Dedifferentiated amniotic fluid mesenchymal stem cell (primary cell): ENCODE data around the gene PLAAT4.
A peak's percentile ranks its signal among the peaks of the same experiment; 100 is the strongest.
"Not testable (repeated sequence)": the region's sequence is repeated elsewhere in the genome, so short reads cannot be mapped to it uniquely, and the experiment has no call there.

Experiments used
- DNase-seq: peaks from one replicate; pipeline ENCODE4 v3.0.0-alpha.2; 2016; ENCODE audit errors: extremely low spot score

The PLAAT4 gene

DNA sequence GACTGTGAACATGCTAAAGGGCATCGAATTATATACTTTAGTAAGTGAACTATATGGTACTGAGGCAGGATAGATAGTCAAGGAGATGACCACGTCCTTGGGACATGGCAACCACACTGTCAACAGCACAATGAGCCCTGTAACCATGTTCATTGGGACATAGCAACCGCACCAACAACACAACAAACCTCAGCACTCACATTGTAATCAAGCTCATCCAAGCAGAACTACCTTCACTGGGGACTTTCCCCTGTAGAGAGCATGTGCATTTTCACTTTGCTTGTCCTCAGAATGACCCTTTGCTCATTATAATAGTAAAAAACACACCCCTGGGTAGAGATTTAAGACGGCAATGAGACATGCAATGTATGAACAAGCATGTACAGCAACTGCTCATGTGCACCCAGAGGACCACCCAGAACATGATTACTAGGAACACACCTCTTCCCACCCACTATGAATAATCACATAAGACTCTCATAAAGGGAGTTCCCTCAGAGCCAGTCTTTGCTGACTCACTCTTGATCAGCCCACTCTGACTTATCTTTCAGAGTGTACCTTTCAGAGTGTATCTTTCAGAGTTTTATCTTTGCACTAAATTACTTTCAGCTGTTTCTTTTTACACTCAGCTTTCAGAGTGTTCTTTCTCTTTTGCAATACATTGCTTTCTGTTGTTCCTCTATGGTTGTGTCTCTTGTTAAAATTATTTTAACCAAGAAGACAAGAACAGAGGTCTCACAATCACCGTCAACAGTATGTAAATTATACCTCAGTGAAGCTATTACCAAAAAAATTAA, 30.6 kb downstream of the PLAAT4 start:
- peak; percentile 70 for DNase-seq

DNA sequence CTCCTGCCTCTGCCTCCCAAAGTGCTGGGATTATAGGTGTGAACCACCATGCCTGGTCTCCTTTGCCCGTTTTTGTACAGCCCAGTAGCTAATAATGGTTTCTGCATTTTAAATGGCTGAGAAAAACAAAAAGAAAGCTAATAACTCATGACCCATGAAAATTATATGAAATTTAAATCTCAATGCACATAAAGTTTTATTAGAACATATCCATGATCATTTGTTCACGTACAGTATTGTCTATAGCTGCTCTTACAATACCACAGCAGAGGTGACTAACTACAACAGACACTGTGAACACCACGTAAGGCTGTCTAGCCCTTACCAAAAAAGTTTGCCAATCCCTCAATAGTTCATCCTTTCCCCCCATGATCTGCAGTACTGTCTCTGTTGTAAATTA, 33.0 kb downstream of the PLAAT4 start:
- no peak for DNase-seq

DNA sequence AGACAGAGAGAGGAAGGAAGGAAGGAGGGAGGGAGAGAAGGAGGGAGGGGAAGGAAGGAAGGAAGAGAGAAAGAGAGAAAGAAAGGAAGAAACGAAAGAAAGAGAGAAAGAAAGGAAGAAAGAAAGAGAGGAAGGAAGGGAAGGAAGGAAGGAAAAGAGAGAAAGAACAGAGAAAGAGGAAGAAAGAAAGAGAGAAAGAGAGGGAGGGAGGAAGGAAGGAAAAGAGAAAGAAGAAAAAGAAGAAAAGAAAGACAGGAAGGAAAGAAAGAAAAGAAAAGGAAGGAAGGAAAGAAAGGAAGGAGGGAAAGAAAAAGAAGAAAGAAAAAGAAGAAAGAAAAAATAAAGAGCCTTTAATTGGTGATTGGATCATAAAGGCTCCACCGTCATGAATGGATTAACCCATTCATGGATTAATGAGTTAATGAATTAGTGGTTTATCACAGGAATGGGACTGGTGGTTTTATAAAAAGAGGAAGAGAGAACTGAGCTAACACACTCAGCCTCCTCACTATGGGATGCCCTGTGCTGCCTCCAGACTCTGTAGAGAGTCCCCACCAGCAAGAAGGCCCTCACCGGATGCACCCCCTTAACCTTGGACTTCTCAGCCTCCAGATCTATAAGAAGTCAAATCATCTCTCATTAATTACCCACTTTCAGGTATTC, 35.5 kb downstream of the PLAAT4 start:
- no peak for DNase-seq

DNA sequence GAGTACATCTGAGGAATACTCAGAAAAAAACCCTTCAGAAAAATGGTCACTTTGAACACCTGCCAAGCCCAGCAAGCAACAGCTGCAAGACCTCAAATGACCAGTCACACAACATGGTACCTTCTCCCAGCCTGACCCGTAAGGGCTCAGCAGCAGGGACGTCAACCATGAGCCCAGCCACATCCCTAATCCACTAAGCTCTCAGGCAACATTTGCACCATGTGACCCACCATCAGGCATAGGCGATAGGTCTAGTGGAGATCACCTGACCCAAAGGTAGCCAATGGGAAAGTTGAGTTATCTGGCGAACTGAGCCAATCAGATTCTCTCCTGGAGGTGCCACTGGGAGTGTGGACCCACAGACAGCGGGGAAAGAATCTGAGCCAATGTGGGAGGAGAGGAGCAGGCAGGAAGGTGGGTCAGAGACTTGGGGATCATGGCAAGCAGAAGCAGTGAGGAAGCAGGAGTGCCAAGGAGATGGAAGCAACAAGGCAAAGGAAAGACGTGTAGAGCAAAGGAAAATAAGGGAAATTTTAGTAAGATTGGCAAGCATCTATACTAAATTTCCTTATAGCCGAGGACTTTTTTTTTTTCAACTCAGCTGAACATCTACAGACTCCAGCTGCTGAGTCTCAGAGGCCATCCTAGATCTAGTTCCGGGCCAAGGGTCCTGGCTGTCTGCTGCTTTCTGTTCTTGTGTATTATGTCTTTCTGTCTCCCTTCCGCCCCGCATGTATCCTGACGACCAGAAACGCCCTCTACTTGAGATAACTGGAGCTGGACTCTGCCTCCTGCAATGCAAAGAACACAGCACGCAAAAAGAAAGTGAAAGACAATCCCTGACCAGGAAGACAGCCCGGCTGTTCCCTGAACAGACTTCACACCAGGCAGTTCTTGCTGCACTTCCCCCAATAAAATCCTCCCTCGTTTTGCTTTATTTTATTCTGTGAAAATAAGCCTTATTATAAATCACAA, 37.6 kb downstream of the PLAAT4 start:
- no peak for DNase-seq

DNA sequence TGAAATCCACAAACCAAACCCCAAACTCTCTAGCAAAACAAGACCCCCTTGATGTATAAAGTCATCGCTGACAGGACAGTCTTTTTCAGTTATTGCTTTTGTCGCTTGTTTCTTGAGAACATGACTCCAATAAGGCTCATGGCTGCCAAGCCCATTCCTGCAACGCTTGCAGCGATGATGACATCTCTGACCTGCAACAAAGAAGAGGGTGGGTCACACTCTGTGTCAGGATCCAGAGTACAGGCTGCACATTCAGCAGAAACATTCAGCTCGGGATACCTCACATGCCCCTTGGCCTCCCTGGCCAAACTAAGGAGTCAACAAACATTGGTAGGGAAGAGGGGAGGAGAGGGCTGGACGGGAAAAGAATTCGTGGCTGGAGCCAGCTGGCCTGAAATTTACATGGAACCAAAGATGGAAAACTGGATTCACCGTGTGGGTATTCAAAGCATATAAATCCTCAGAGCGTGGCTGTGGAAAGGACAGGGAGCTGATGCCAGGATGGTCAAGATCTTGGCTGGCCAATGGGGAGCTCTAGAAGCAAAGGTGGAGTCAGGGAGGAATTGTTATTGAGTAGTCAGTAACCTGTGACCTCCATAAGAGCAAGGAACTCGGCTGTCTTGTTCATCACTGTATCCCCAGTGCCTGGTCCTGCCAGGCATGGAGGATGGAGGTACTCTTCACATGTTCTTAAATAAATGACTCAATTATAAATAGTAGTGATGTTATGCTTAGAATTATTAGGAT, 38.4 kb downstream of the PLAAT4 start:
- no peak for DNase-seq

DNA sequence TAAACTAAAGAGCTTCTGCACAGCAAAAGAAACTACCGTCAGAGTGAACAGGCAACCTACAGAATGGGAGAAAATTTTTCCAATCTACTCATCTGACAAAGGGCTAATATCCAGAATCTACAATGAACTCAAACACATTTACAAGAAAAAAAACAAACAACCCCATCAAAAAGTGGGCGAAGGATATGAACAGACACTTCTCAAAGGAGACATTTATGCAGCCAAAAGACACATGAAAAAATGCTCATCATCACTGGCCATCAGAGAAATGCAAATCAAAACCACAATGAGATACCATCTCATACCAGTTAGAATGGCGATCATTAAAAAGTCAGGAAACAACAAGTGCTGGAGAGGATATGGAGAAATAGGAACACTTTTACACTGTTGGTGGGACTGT, 42.3 kb downstream of the PLAAT4 start:
- not testable (repeated sequence) for DNase-seq

DNA sequence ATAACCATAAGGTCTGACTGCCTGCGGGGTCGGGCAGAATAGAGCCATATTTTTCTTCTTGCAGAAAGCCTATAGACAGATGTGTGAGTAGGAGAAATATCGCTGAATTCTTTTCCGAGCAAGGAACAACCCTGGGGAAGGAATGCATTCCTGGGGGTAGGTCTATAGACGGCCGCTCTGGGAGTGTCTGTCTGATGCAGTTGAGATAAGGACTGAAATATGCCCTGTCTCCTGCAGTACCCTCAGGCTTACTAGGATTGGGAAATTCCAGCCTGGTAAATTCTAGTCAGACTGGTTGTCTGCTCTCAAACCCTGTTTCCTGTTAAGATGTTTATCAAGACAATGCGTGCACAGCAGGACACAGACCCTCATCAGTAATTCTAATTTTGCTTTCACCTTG, 44.6 kb downstream of the PLAAT4 start:
- DNase-seq = not testable (repeated sequence)

DNA sequence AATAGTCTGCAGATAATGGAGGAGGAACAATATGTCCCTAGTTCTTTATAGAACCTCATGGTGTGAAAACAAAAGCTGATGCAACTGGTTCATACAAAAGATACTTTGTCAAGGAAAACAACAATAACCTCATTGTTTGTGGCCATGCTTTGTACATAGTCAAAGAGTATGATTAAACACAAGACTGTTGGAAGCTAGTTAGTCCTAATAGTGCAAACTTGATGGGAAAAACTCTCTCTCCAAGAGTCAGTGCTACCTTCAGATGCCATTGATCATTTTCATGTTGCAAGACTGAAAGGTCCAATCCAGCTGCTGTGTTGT, 46.7 kb downstream of the PLAAT4 start:
- no peak for DNase-seq

DNA sequence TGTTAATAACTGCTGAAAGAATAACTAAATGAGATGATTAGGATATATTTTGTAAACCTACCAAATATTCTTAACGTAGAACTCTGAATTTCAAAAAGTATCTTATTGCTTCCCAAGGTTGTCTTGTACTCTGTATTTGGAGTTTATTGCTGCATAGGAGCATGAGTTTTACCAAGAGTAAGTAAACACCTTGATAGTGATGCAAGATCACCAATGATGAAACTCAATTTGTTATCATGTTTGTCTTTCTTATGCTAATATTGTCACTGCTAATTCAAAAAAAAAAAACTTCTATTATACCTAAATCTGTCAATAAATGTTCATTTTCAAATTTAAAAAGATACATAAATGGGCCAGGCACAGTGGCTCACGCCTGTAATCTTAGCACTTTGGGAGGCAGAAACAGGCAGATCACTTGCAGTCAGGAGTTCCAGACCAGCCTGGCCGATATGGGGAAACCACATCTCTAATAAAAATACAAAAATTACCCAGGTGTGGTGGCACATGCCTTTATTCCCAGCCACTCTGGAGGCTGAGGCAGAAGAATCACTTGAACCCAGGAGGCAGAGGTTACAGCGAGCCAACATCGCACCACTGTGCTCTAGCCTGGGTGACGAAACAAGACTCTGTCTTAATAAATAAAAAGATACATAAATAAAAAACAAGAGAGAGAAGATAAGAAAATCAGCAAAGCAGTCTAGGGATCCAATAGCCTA, 50.0 kb downstream of the PLAAT4 start:
- no peak for DNase-seq

DNA sequence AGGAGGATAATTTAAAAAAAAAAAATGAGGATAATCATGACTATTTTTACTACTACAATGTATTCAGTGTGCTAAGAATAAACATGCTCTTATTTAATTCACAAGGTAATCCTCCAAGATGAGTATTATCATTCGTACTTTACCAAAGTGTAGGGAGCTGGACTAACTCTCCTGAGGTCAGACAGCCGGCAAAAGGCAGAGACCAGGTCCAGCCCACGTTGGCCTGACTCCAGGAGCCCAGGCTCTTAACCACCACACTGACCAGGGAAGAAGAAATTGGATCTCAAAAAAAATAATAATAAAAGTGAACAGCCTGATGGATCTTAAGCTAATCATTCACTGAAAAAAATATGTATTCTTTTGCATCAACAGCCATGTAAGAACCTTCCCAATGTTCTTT, 52.4 kb downstream of the PLAAT4 start:
- DNase-seq = no peak

DNA sequence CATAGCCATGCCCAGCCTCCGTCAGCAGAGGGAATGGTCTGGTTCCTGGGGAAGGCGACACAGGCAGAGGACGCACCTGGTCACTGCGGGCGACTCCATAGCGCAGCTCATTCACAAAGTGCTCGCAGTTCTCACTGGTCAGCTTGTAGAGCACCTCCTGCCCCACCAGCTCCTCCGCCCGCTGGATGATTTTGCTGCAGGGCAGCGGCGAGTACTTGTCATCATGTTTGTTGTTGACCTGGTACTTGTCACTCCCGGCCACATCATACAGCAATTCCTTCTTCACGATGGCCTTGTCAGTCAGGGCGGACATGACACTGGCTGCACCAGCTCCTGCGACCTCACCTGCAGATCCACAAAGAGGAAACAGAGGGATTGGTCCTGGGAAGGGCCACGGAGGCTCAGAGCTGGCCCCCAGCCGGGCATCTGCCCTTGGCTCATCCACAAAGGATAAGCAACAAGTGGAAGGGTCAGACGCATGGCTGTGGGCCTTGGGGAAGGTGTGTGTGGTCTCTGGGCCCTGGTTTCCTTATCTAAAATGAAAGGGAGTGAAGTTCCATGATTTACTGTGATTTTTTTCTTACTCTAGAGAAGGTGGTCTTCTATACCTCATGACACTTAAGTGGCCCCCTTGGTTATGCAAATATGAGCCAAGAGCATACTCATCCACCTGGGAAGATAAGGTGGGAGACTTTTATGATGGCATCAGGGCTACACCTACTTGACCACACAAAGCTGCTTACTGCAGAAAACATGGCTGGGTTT, 53.6 kb downstream of the PLAAT4 start:
- no peak for DNase-seq

DNA sequence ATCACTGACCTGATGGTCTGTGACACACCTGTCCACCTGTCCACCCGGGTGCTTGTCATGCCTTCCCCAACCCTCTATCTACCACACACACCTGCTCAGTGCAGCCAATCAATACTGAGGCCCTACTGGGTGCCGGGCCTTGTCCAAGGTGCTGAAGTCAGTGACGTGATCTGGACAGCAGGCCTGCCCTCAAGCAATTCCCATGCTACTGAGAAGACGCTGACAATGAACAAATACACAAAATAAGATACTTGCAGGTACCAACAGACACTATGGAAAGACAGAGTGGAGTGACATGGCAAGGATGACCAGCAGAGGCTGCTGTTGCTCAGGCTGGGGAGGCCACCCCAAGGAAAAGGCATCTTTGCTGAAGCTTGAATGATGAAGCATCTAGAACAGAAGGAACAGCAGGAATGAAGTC, 56.4 kb downstream of the PLAAT4 start:
- DNase-seq = no peak

DNA sequence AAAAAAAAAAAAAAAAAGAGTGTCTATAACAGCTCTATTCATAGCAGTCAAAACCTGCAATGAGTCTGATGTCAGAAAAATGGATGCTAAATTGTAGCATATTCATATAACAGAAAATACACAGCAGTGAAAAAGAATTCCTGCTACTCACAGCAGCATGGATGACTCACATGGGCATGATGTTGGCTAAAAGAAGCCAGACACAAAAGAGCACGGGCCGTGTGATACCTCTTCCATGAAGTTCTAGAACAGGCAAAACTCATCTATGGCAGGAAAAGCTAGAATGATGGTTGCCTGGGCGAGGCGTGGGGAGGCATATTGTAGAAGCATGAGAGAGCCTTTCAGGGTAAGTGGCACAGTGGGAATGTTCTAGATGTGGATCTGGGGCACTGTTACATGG, 58.7 kb downstream of the PLAAT4 start:
- no peak for DNase-seq
